Endothelial cell (in vitro differentiated cells): ENCODE data around the gene GRIK3. TPM values are rescaled to one million over a fixed set of nuclear protein-coding genes. Genes with fewer than 3 reads are reported as not detected.

ENCODE experiments used
- DNase-seq: peaks from one replicate; pipeline ENCODE4 v3.0.0; 2021; ENCODE audit warnings: low spot score
- H3K27ac Mint-ChIP-seq: one replicate; pipeline ENCODE4 v1.8.0; 2021; ENCODE audit warnings: mixed read lengths, inconsistent platforms; ENCODE audit not compliant: unreplicated experiment
- H3K27me3 Mint-ChIP-seq: one replicate; pipeline ENCODE4 v1.8.0; 2021; ENCODE audit warnings: mild to moderate bottlenecking, moderate library complexity, mixed read lengths, inconsistent platforms; ENCODE audit not compliant: unreplicated experiment
- H3K36me3 Mint-ChIP-seq: one replicate; pipeline ENCODE4 v1.8.0; 2021; ENCODE audit warnings: mild to moderate bottlenecking, low read depth, mixed read lengths, inconsistent platforms; ENCODE audit not compliant: unreplicated experiment
- H3K4me1 Mint-ChIP-seq: one replicate; pipeline ENCODE4 v1.8.0; 2021; ENCODE audit warnings: mild to moderate bottlenecking, mixed read lengths, inconsistent platforms; ENCODE audit not compliant: unreplicated experiment
- H3K4me3 Mint-ChIP-seq: one replicate; pipeline ENCODE4 v1.8.0; 2021; ENCODE audit warnings: mild to moderate bottlenecking, mixed read lengths, inconsistent platforms; ENCODE audit not compliant: unreplicated experiment
- H3K9me3 Mint-ChIP-seq: one replicate; pipeline ENCODE4 v1.8.0; 2021; ENCODE audit warnings: mixed read lengths, inconsistent platforms; ENCODE audit not compliant: unreplicated experiment
- CTCF ChIP-seq: fragments of 200-600 bp; sonication (generic); IDR thresholded peaks from one replicate; pipeline ENCODE4 v1.5.0; 2021; ENCODE audit warnings: antibody characterized with exemption; ENCODE audit not compliant: unreplicated experiment
- total RNA-seq: library from RNA; stranded (reverse); fragmentation: NEBNext Ultra II Directional; extraction: Animal tissue kit (Norgen Biotek cat#: 25700); gene quantifications from one replicate; pipeline ENCODE4 v1.2.1, GENCODE V29; 2021; ENCODE audit not compliant: unreplicated experiment

Gene GRIK3
- total RNA-seq, 1 donor from 2014 or later = 0.05 TPM

GRCh38 chr1:37035796-37036666 lies 1.7 kb upstream of the GRIK3 start:
- DNase-seq = peak; percentile 42
- H3K36me3 Mint-ChIP-seq = peaks cover 4% of the 10 kb centered on the region
- H3K27ac Mint-ChIP-seq = no peak overlapping the region

GRCh38 chr1:37035014-37035691 lies 838 bp upstream of the GRIK3 start:
- DNase-seq = no peak
- peaks cover 25% of the 10 kb centered on the region for H3K27me3 Mint-ChIP-seq
- peak overlapping the region; percentile 78 for H3K4me3 Mint-ChIP-seq
- TF ChIP-seq CTCF = no peak
- peaks cover 4% of the 10 kb centered on the region for H3K36me3 Mint-ChIP-seq
- H3K4me1 Mint-ChIP-seq = peaks cover 16% of the 10 kb centered on the region
- no peak overlapping the region for H3K27ac Mint-ChIP-seq
- H3K9me3 Mint-ChIP-seq = no peaks in the 10 kb centered on the region

More at GRCh38 chr1:37035796-37036666, 1.7 kb upstream of the GRIK3 start:
- H3K4me1 Mint-ChIP-seq = peaks cover 19% of the 10 kb centered on the region
- H3K4me3 Mint-ChIP-seq = peak overlapping the region; percentile 78
- no peaks in the 10 kb centered on the region for H3K9me3 Mint-ChIP-seq
- TF ChIP-seq CTCF = no peak
- H3K27me3 Mint-ChIP-seq = peaks cover 27% of the 10 kb centered on the region

GRCh38 chr1:37033355-37034101 lies 787 bp downstream of the GRIK3 start:
- Mint-ChIP-seq H3K4me1 (peaks cover 15% of the 10 kb centered on the region), H3K9me3 (no peaks in the 10 kb centered on the region), H3K4me3 (no peak overlapping the region), H3K27ac (no peak overlapping the region), H3K36me3 (peaks cover 4% of the 10 kb centered on the region), H3K27me3 (peaks cover 20% of the 10 kb centered on the region)
- DNase-seq = no peak
- no peak for TF ChIP-seq CTCF

- H3K27me3 Mint-ChIP-seq = peaks cover 20% of the 10 kb centered on the region
- H3K27ac Mint-ChIP-seq = no peak overlapping the region
- H3K4me1 Mint-ChIP-seq = peaks cover 17% of the 10 kb centered on the region
- DNase-seq = peak; percentile 21
- TF ChIP-seq CTCF = no peak
- H3K9me3 Mint-ChIP-seq = no peaks in the 10 kb centered on the region
- peaks cover 4% of the 10 kb centered on the region for H3K36me3 Mint-ChIP-seq
- H3K4me3 Mint-ChIP-seq = no peak overlapping the region
These were observed 1.5 kb downstream of the GRIK3 start for GRCh38 chr1:37032660-37033354.
